Astrocyte of the spinal cord (primary cell): Measurements from ENCODE around the gene HAUS5.

Source experiments
- DNase-seq: peaks from one replicate; pipeline ENCODE4 v3.0.0; 2011; ENCODE audit warnings: low read depth, low spot score
- H3K4me3 ChIP-seq: 2 replicates; pipeline ENCODE4 v1.5.1; 2011; ENCODE audit warnings: low read depth, mild to moderate bottlenecking, low read length, moderate library complexity
- CTCF ChIP-seq: IDR thresholded peaks from 2 replicates; pipeline ENCODE4 v1.5.1; 2012; ENCODE audit warnings: low read depth, mild to moderate bottlenecking, low read length, inconsistent platforms
- in situ Hi-C: cut with HindIII; loops from 2 replicates; pipeline ENCODE4 v1.10.0; 2017; ENCODE audit warnings: low sequenced_read_pairs

Gene HAUS5

GRCh38 chr19:35607661-35608060, 4.9 kb upstream of the HAUS5 start:
- no peak for DNase-seq
- in situ Hi-C loops, result no loop called here
- H3K4me3 ChIP-seq, result no peak overlapping the region
- TF ChIP-seq CTCF, result no peak

- H3K4me3 ChIP-seq, result no peak overlapping the region
- in situ Hi-C loops, result no loop called here
- no peak for DNase-seq
- no peak for TF ChIP-seq CTCF
Measured at GRCh38 chr19:35608251-35608650, 4.3 kb upstream of the HAUS5 start.

- DNase-seq, result no peak
- H3K4me3 ChIP-seq, result no peak overlapping the region
- no peak for TF ChIP-seq CTCF
- in situ Hi-C loops, result no loop called here
Measured at GRCh38 chr19:35609851-35610353, 2.6 kb upstream of the HAUS5 start.

- no peak for TF ChIP-seq CTCF
- no peak for DNase-seq
- H3K4me3 ChIP-seq, result peak overlapping the region; percentile 94
- in situ Hi-C loops, result no loop called here
Measured at GRCh38 chr19:35612224-35612558, 344 bp upstream of the HAUS5 start.

- no peak overlapping the region for H3K4me3 ChIP-seq
- in situ Hi-C loops, result no loop called here
- no peak for TF ChIP-seq CTCF
- DNase-seq, result no peak
Measured at GRCh38 chr19:35613574-35613973, 1.0 kb downstream of the HAUS5 start.

- in situ Hi-C loops, result no loop called here
- no peak for DNase-seq
- TF ChIP-seq CTCF, result no peak
Measured at GRCh38 chr19:35615036-35615435, 2.5 kb downstream of the HAUS5 start.

GRCh38 chr19:35618857-35619256, 6.3 kb downstream of the HAUS5 start:
- in situ Hi-C loops, result no loop called here
- H3K4me3 ChIP-seq, result no peak overlapping the region
- TF ChIP-seq CTCF, result peak; percentile 10
- no peak for DNase-seq

More at GRCh38 chr19:35615036-35615435, 2.5 kb downstream of the HAUS5 start:
- no peak overlapping the region for H3K4me3 ChIP-seq
